GM19468 (cell line): ENCODE data around the gene PIEZO1.
"Not testable (repeated sequence)": the region's sequence is repeated elsewhere in the genome, so short reads cannot be mapped to it uniquely, and the experiment has no call there.

Experiments used
- ATAC-seq: cut with Tn5 transposase; IDR thresholded peaks from one replicate; pipeline ENCODE4 v1.9.1; 2021; ENCODE audit warnings: mild to moderate bottlenecking, moderate library complexity, moderate number of reproducible peaks; ENCODE audit not compliant: unreplicated experiment; ENCODE audit errors: extremely low read depth

The PIEZO1 gene

GRCh38 chr16:88681084-88681680 lies 103.8 kb downstream of the PIEZO1 start:
- ATAC-seq = no peak

- ATAC-seq = no peak
These were observed 104.4 kb downstream of the PIEZO1 start for GRCh38 chr16:88680554-88681083.

GRCh38 chr16:88678224-88678979 lies 106.6 kb downstream of the PIEZO1 start:
- no peak for ATAC-seq

- no peak for ATAC-seq
These were observed 107.3 kb downstream of the PIEZO1 start for GRCh38 chr16:88677721-88678120.

GRCh38 chr16:88676502-88677242 lies 108.3 kb downstream of the PIEZO1 start:
- no peak for ATAC-seq

- no peak for ATAC-seq
These were observed 111.2 kb downstream of the PIEZO1 start for GRCh38 chr16:88673716-88674379.

- ATAC-seq = no peak
These were observed 112.2 kb downstream of the PIEZO1 start for GRCh38 chr16:88672776-88673175.

GRCh38 chr16:88671806-88672205 lies 113.2 kb downstream of the PIEZO1 start:
- ATAC-seq = no peak

GRCh38 chr16:88669980-88670379 lies 115.0 kb downstream of the PIEZO1 start:
- ATAC-seq = no peak

- not testable (repeated sequence) for ATAC-seq
These were observed 115.5 kb downstream of the PIEZO1 start for GRCh38 chr16:88669493-88669892.

- no peak for ATAC-seq
These were observed 117.6 kb downstream of the PIEZO1 start for GRCh38 chr16:88667461-88667860.

GRCh38 chr16:88665570-88665969 lies 119.5 kb downstream of the PIEZO1 start:
- no peak for ATAC-seq
